ENCODE results near the gene FBXO9.

- TF ChIP-seq PATZ1 (CRISPR knock-in tag; IDR thresholded peaks at IDR 0.05; ENCODE audit: borderline replicate concordance) = no peak
- TF ChIP-seq ZFP30 (CRISPR knock-in tag; IDR thresholded peaks at IDR 0.05) = no peak
- no peak for TF ChIP-seq TOX (CRISPR knock-in tag; IDR thresholded peaks at IDR 0.05; ENCODE audit: borderline replicate concordance)
- TF ChIP-seq CREB5 (CRISPR knock-in tag; IDR thresholded peaks at IDR 0.05; ENCODE audit: low read depth) = no peak
- no peak for TF ChIP-seq ZNF565 (CRISPR knock-in tag; conservative IDR thresholded peaks at IDR 0.05; ENCODE audit: low read depth)
- TF ChIP-seq ARNTL (CRISPR knock-in tag; IDR thresholded peaks at IDR 0.05; ENCODE audit: borderline replicate concordance, low read depth) = no peak
These were observed 65.5 kb downstream of the FBXO9 start for GRCh38 chr6:53130569-53131290.

All from SK-N-SH treated with all-trans-retinoic acid at 6 μM for 48 hours (cell line).